ENCODE data around the gene THRB.

THRB gene

GRCh38 chr3:24211381-24211780 lies 283.3 kb downstream of the THRB start:
- DNase-seq = no peak

DNA sequence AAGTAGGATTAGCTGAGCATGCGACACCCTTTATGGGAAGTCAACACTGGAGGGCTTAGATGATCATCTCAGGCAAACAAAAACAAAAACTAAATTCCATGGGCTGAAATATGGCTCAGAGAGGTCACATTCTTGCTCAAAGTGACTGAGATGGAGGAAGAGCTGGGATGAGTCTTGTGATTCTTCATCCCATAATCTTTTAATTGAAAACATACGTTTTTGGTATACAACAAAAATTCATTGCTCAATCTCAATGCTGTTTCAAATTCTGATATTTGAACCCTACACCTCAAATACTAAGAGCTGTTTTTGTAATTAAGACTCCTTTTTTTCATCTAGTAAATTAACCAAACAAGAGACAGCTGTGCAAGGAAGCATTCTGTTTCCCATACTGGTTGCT lies 292.6 kb downstream of the THRB start:
- no peak for DNase-seq

- no peak for DNase-seq
Observed at GRCh38 chr3:24201301-24201700, 293.3 kb downstream of the THRB start.

GRCh38 chr3:24199775-24200247 lies 294.8 kb downstream of the THRB start:
- DNase-seq = no peak

- DNase-seq = no peak
Observed at GRCh38 chr3:24199300-24199699, 295.4 kb downstream of the THRB start.

GRCh38 chr3:24198728-24199127 lies 295.9 kb downstream of the THRB start:
- no peak for DNase-seq

DNA sequence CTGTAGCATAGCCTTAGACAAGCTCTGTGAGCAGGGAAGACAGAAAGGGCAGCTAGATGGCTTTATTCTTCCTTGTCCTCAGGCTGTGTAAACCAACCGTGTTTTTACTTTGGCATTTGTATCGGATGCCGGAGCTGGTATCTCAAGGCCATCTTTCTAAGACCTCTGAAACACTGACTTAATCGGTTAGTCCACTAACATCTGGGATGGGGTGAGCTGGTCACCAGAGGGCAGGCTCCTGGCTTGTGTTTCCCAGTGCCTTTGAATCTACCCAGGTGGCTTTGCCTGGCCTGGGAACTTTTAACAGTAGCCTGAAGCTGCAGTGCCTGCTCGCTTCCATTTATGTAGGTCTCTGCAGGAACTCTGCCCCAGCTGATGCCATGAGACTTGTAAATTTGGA lies 296.8 kb downstream of the THRB start:
- DNase-seq = no peak

GRCh38 chr3:24196526-24196925 lies 298.1 kb downstream of the THRB start:
- DNase-seq = no peak

DNA sequence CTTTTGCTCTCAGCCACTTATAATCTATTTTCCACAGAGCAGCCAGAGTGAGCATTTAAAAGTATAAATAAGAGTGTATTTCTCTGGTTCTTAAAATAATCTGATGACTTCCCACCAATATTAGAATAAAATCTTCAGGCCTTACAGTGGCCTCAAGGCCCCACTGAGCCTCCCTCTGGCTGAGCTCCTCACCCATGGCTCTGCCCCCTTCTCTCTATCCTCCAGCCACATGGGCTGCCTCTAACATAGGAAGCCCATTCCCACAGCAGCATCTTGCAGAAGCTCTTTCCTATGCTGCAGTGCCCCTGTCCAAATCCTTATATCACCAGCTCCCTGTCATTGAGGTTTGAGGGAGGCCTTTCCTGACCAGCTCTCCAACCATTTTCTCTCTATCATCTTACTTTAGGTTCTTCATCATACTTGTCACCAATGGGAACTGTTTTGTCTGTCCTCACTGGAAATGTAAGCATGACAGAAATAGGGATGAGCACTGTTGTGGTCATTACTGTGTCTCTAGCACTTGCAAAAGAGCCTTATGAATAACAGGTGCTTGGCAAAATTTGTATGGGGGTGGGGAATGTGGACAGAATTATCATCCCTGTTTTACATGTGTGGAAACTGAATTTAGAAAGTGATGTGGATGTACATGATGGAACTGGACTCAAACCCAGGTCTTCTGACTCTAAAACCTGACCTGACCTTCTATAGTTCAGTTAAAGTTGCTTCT lies 299.0 kb downstream of the THRB start:
- DNase-seq = no peak

DNA sequence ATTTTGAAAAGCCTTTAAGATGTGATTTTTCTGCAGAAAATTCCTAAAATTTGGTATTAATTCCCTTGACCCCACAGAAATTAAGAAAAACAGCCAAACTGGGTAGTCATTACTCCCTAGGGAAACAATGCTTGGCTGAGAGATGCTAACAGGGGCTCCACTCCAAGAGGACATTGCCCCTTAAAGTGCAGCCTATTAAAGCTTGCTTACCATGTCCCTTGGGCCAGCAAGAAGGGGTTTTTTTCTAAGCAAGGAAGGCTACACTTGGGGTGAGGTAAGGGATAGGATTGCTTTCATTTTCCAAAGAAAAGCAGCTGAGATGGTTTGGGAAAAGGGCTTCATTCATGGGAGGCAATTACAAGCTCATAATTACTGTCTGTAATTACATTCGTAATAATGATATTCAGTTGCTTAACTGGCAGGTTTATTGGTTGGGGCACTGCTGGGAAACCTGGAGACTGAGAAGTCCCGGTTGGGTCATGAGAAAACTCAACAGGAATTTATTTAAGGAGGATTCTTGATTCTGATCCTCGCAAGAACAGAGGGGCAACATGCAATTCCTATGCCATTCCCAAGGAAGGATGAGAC lies 302.1 kb downstream of the THRB start:
- no peak for DNase-seq

DNA sequence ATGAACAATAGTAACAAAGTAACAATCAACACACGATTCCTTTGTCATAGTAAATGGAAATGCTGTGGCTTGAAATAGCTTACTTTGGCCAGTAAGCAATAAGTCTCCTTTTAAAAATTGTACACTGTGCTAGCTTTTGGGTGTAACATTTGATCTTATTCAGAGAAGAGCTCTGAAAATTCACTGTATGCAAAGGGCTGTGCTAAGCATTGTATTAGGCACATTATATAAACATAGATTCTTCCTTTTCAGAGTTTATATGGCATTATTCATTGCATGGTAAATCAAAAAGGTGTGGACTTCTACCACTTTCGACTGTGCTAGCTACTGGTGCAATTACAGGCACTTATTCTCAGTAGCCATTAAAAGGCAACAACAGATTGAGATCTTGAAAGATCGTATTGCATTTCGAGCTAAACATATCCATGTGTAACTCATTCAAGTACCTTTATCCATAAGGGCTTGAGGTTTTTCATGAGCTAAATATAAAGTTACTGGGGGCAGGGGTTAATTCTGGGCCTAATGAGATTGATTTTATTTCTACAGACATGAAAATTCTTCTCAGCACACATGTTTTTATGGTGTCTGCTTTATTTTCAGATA lies 302.7 kb downstream of the THRB start:
- peak; percentile 19 for DNase-seq

GRCh38 chr3:24190256-24190655 lies 304.4 kb downstream of the THRB start:
- no peak for DNase-seq

GRCh38 chr3:24185738-24186384 lies 308.8 kb downstream of the THRB start:
- DNase-seq = peak; percentile 26

DNA sequence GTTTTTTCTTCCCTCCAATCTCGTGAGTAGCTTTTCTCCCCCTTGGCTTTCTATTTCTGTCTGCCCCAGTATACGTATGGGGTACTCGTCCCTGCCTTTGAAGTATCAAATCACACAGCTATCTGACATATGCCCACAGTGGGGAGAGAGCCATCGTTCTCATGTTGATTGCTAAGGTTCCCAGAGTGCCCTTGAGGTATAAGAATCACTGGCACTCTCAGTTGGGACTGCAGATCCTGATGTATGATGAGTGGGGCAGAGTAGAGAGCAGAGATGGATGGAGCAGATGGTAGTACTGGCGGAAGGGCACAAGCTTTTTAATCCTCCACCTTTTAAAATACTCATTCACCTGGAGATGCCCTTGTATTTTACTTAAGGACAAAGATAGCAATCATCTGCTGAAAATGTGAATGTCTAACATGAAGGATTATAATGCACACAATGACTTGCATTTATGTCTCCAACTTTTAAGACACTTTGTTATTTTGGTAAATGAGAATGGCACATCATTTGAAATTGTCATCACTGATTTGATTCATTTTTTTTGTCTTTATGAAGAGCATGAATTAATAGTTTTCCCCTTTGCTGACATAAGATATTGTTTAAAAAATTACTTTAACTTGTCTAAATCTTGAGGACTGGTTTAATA lies 310.0 kb downstream of the THRB start:
- no peak for DNase-seq

- no peak for DNase-seq
Observed at GRCh38 chr3:24182756-24183155, 311.9 kb downstream of the THRB start.

DNA sequence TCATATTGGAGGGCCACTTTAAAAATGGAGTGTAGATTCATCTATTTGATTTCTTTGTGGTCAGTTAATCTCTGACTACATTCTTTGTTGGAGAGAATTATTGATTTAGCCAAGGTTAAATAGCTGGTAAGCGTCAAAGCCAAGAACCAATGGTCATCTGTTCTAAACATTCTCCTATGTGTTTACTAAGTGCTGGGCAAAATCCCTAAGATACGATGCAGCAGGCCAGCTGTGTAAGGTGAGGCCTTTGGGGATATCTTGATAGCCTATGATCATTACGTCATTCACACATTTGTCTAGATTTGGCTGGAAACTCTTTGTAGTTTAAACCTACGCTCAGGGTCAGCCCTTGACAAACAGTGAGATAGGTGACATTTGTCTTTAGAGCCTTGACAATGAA lies 313.4 kb downstream of the THRB start:
- no peak for DNase-seq

GRCh38 chr3:24180616-24181015 lies 314.0 kb downstream of the THRB start:
- no peak for DNase-seq

GRCh38 chr3:24177201-24177600 lies 317.4 kb downstream of the THRB start:
- no peak for DNase-seq

GRCh38 chr3:24174614-24175013 lies 320.0 kb downstream of the THRB start:
- no peak for DNase-seq

DNA sequence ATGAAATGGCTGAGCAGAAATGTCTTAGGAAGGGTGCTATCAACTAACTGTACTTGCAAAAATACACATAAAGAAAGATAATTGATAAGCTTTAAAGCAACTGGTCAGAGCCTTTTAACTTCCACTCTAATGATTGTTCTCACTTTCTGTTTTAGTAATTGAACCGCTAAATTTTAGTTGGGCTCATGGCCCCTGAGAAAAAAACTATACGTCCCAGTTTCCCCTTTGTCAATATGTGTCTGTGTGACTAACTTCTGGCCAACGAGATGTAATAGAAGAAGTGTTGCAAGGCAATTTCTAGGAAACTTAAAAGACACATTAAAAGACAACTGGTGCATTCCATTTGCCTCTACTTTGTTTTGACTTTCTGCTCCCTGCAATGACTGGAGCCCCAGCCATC lies 325.7 kb downstream of the THRB start:
- DNase-seq = no peak

DNA sequence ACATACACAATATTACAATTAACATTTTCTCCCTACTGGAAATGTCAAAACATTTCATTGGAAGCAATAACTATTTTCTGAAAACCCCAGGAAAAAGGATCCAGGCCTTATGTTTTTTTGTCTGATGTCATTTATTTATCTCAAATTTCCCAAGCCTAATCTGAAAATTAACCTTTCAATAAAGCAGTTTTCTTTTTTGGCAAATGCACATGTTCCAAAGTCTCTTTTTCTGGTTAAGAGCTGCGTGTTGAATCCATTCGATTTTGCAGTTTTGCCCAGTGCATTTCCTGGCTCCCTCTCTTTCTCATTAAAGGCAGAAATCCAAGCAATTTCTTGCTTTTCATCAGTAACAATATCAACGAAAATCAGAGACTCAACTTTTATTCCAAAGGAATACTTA lies 327.2 kb downstream of the THRB start:
- DNase-seq = no peak

DNA sequence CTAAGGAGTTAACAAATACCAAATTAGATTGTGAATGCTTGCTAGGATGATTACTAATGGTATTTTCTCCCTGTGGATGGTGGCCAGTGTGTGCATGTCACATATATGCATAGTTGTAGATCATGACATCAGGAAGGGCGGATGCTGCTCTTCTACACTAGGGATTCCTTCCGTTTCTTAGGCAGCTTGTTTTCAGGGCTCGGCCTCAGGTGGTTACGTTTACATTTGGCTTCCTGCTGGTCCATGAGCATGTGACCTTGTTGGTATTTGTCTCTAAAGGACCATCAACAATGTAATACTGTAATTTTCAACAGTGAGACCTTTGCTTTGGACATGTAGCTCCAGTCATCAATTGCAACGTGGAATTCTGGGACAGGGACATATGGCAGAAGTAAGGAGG lies 328.1 kb downstream of the THRB start:
- DNase-seq = no peak

GRCh38 chr3:24165603-24165982 lies 329.1 kb downstream of the THRB start:
- DNase-seq = no peak

All from NCI-H1092 (cell line).